Putamen (tissue), 1 donor: ENCODE results near the gene TEX48.
A peak's percentile ranks its signal among the peaks of the same experiment; 100 is the strongest.

Source experiments
- DNase-seq: peaks from one replicate; pipeline ENCODE4 v3.0.0-alpha.2; 2016; ENCODE audit warnings: low spot score

The TEX48 gene

DNA sequence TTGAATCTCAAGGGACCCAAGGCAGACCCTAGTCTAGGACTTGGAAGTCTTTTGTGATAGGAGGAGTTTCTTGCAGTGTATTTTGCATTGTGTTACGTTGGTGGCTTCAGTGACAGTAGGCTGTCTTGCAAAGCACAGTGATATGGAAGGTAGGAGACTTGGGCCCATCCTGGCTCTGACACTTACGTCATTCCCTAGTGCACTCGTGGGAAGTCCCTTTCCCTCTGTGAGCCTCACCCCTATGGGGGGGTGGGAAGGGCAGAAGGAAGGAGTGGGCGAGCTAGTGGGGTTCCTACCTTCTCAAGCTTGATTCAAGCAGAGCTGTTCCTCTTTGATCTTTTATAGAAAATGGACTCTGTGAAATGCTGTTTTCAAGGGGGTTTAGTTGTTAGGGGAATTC lies 15.1 kb downstream of the TEX48 start:
- no peak for DNase-seq

GRCh38 chr9:114666401-114666800 lies 15.6 kb downstream of the TEX48 start:
- DNase-seq = no peak

DNA sequence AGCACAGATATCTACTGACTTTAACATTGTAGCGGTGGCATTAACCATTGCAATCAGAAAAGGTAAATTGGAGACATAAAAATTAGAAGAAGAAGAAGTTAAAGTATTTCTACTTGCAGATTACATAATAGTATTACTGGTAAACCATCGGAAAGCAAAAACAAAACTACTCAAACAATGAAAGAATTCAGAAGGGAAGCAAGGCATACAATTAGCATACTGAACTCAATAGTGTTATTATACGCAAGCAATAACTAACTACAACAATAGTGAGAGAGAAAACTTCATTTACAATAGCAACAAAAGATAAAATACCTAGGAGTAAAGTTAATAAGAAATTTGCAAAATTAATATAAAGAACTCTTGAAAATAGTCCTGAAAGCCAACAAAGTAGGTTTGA lies 17.8 kb downstream of the TEX48 start:
- no peak for DNase-seq

GRCh38 chr9:114662081-114662989 lies 19.7 kb downstream of the TEX48 start:
- DNase-seq = peak; percentile 45

DNA sequence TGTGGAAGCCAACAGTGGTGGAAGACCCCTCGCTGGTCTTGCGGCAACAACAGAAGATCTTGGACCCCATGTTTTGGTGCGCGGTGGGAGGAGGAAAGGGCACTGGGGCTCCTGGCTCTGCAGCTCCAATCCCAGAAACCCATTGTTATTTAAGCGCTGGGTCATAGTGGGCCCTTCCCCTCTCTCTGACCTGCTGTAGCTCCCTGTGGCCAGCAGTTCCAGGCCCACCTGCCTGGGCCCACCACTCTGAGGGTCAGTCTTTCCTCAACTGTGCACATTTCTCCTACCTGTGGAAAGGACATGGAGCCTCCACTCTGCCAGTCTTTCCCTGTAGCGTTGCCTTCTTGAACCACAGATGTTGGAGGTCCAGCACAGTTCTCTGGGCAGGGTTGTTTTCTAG lies 24.3 kb downstream of the TEX48 start, which contains the start of gene TEX53:
TEX53 (minus strand) TSS at position 101 of the 400 bp plus-strand sequence; CDS start at position 70, 31 bp downstream.
- no peak for DNase-seq

GRCh38 chr9:114656301-114656700 lies 25.7 kb downstream of the TEX48 start:
- no peak for DNase-seq

GRCh38 chr9:114655689-114656088 lies 26.3 kb downstream of the TEX48 start:
- DNase-seq = no peak

GRCh38 chr9:114653556-114654159 lies 28.3 kb downstream of the TEX48 start:
- DNase-seq = peak; percentile 72

DNA sequence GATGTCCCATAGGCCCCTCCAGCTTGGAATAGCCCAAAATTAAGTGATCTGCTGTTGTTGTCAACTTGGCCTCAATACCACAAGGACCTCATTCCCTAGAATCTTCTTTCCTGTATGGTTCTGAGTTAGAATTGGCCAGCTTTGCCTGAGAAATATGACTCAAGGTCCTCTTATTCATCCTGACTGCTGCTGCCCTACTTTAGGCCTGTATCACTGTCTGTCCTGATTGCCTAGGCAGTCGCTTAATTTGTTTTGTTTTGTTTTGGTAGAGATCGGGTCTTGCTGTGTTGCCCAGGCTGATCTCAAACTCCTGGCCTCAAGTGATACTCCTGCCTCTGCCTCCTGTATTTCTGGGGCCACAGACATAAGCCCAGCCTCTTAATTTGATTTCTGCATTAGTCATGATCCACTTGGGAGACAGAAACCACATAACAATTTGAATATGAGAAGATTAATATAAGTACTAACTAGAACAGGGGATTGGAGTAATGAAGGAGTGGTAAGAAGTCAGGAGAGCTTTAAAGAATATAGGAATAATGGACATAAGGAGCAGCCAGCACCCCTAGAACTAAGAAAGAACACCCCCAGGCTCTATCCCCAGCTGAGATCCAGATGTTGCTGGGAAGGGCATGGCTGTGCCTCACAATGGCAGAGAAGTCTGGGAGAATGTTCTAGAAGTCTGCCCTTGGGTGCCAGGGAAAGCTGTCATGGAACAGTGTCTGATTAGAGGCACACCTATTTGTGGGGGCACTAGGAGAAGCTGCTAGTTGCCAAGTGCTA lies 29.0 kb downstream of the TEX48 start:
- no peak for DNase-seq

GRCh38 chr9:114643896-114644295 lies 38.1 kb downstream of the TEX48 start:
- DNase-seq = no peak

- DNase-seq = no peak
These were observed 39.0 kb downstream of the TEX48 start for GRCh38 chr9:114643001-114643400.

DNA sequence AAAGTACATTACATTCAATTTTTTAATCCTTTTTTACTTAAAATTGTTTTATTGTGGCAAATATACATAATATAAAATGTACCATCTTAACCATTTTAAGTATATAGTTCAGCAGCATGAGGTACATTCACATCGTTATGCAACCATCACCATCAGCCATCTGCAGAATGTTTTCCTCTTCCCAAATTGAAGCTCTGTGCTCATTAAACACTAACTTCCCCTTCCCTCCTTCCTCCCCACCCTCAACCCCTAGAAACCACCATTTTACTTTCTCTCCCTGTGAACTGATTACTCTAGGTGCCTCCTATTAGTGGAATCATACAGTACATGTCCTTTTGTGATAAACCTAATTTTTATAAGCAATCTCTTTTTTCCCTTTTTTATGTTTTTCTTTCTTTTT lies 40.0 kb downstream of the TEX48 start:
- DNase-seq = no peak

DNA sequence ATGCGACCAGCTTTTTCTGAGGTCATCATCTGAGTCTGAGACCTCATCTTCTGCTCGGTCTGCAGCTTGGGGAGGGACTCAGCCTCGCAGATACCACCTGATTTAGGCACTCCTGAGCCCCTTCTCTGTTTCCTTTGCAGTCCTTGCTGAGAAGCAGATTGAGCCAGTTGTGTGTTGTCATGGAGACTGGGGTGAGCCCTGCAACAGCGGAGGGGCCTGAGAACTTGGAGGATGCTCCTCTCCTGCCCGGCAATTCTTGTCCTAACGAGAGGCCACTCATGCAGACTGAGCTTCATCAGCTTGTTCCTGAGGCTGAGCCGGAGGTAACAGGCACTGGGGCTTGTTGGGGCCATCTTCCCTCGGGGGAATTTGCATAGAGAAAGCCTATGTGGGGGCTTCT lies 43.6 kb downstream of the TEX48 start:
- no peak for DNase-seq

GRCh38 chr9:114634387-114634786 lies 47.6 kb downstream of the TEX48 start:
- no peak for DNase-seq

DNA sequence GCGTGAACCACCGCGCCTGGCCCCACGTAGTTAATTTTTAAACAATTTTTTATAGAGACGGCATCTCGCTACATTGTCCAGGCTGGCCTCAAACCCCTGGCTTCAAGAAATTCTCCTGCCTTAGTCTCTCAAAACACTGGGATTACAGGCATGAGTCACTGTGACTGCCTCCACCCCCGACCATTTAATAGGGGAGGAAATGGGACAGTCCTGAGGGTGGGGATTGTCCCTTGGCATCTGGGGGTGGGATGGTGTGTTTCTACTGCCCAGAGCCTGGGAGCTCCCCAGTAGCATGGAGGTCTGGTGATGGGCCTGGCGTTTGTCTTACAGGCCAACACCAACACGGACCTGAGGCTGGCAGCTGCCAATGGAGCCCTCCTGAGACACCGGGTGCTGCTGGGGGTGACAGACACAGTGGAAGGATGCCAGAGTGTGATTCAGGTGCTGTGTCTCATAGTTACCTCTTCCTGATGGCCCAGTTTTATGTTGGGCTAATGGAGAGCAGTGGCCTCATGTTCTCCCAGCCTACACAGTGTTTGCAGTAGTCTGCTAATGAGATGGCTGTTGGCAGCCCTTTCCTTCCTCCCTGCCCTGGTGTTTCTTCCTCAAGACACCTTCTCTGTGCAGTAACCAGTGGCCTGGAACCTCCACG lies 48.4 kb downstream of the TEX48 start:
- no peak for DNase-seq

GRCh38 chr9:114631166-114631565 lies 50.8 kb downstream of the TEX48 start:
- DNase-seq = no peak

DNA sequence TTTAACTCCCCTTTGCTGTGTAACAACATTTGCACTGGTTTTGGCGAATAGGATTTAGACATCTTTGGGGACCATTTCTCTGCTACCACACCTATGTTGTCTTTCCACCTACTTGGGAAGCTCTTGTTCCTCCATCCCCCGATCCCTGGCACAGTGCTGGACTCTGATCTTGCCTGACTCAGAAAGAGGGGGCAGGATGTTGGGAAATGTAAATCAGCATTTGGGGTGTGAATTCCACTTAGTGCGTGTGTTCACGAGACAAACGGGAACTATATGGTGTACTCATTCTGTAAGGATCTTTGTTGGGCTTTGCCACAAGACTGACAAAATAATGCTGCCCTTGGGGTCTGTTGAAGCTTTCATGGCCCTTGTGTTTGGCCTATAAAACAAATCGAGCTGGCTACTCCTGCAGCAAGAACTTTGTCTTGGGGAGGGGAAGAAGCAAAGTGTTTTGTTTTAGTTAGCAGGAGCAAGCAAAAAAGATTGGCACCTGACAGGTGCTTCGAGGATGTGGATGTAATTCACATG lies 52.4 kb downstream of the TEX48 start:
- DNase-seq = no peak

- no peak for DNase-seq
These were observed 54.4 kb downstream of the TEX48 start for GRCh38 chr9:114627553-114627952.

DNA sequence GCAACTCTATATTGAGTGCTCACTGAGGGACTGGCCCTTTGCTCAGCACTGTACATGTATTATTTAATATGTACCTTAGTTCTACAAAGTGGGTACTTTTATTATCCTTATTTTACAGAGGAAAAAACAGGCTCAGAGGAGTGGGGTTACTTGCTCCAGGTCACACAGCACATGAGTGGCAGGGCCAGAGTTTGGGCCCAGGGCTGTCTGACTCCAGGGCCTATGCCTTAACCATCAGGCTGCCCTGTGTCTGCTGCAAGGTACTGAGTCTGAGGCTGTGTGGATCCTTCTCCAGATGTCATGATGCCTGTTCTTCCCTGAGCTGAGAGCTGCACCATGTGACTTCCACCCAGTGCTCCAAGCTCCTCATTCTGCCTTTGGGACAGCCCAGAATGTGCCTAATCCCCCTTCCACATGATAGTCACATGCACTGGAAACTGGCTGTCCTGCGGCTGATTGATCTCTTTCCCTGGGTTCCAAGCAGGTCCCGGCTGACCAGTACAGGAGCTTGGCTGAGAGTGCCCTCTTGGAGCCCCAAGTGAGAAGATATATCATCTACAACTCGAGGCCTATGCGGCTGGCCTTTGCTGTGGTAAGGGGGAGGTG lies 55.5 kb downstream of the TEX48 start:
- no peak for DNase-seq

DNA sequence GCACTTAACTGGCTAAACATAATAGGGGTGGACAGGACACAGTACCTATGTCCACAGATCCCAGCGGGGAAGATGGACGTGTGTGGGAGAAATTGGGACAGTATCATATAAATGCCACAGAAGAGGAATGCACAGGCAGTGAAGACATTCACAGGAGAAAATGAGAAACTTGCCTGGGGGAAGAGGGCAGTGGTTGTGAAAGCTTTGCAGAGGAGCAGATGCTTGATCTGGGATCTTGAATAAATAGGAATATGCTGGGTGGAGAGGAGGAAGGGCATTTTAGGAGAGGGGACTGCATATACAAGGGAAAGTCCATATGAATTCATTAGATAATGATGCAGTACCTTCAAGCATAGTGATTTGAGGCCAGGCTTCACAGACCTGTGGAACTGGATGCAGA lies 57.3 kb downstream of the TEX48 start:
- DNase-seq = no peak

- no peak for DNase-seq
These were observed 59.9 kb downstream of the TEX48 start for GRCh38 chr9:114621975-114622609.
